H54 (cell line): ENCODE measurements around the gene UNC5C.

Source experiments
- DNase-seq: peaks from one replicate; pipeline ENCODE4 v3.0.0; 2011; ENCODE audit warnings: low spot score, mixed read lengths; ENCODE audit not compliant: insufficient read length
- FAIRE-seq: peaks from 3 replicates; lab custom pipeline; 2011; peaks lifted over from hg19 to GRCh38; lab: Jason Lieb, UNC
- POLR2A ChIP-seq: IDR thresholded peaks from 2 replicates; pipeline ENCODE4 v1.6.1; 2011; ENCODE audit warnings: low read depth, mild to moderate bottlenecking, low read length

The UNC5C gene

GRCh38 chr4:95504501-95504900, 44.3 kb downstream of the UNC5C start:
- FAIRE-seq, result no peak
- no peak for DNase-seq
- no peak for TF ChIP-seq POLR2A

- TF ChIP-seq POLR2A, result no peak
- FAIRE-seq, result no peak
These were observed 48.4 kb downstream of the UNC5C start for GRCh38 chr4:95500361-95500760.

GRCh38 chr4:95499291-95499696, 49.5 kb downstream of the UNC5C start:
- no peak for TF ChIP-seq POLR2A
- FAIRE-seq, result no peak
- DNase-seq, result no peak

More at GRCh38 chr4:95500361-95500760, 48.4 kb downstream of the UNC5C start:
- DNase-seq, result no peak

GRCh38 chr4:95494186-95494585, 54.6 kb downstream of the UNC5C start:
- no peak for TF ChIP-seq POLR2A
- FAIRE-seq, result no peak

GRCh38 chr4:95478679-95479078, 70.1 kb downstream of the UNC5C start:
- FAIRE-seq (no peak), DNase-seq (no peak)
- no peak for TF ChIP-seq POLR2A

More at GRCh38 chr4:95494186-95494585, 54.6 kb downstream of the UNC5C start:
- DNase-seq, result no peak

- DNase-seq (no peak), FAIRE-seq (no peak)
- TF ChIP-seq POLR2A, result no peak
These were observed 72.7 kb downstream of the UNC5C start for GRCh38 chr4:95476121-95476520.

GRCh38 chr4:95472534-95472933, 76.2 kb downstream of the UNC5C start:
- FAIRE-seq (no peak), DNase-seq (no peak)

GRCh38 chr4:95470622-95471021, 78.2 kb downstream of the UNC5C start:
- TF ChIP-seq POLR2A, result no peak
- no peak for DNase-seq
- no peak for FAIRE-seq

More at GRCh38 chr4:95472534-95472933, 76.2 kb downstream of the UNC5C start:
- no peak for TF ChIP-seq POLR2A

GRCh38 chr4:95469617-95470016, 79.2 kb downstream of the UNC5C start:
- DNase-seq (no peak), FAIRE-seq (no peak)
- no peak for TF ChIP-seq POLR2A

GRCh38 chr4:95466791-95467190, 82.0 kb downstream of the UNC5C start:
- no peak for TF ChIP-seq POLR2A
- DNase-seq (no peak), FAIRE-seq (no peak)

GRCh38 chr4:95465010-95465409, 83.8 kb downstream of the UNC5C start:
- no peak for TF ChIP-seq POLR2A
- FAIRE-seq, result no peak
- no peak for DNase-seq

- DNase-seq, result no peak
- TF ChIP-seq POLR2A, result no peak
- no peak for FAIRE-seq
These were observed 85.9 kb downstream of the UNC5C start for GRCh38 chr4:95462921-95463320.

- no peak for TF ChIP-seq POLR2A
- FAIRE-seq (no peak), DNase-seq (no peak)
These were observed 91.4 kb downstream of the UNC5C start for GRCh38 chr4:95457353-95457752.

GRCh38 chr4:95450294-95450693, 98.5 kb downstream of the UNC5C start:
- DNase-seq (no peak), FAIRE-seq (no peak)
- TF ChIP-seq POLR2A, result no peak

- FAIRE-seq, result no peak
- DNase-seq, result no peak
- TF ChIP-seq POLR2A, result no peak
These were observed 102.6 kb downstream of the UNC5C start for GRCh38 chr4:95446173-95446572.

GRCh38 chr4:95445251-95445650, 103.5 kb downstream of the UNC5C start:
- no peak for FAIRE-seq
- TF ChIP-seq POLR2A, result no peak
- no peak for DNase-seq

GRCh38 chr4:95444812-95445211, 104.0 kb downstream of the UNC5C start:
- DNase-seq (no peak), FAIRE-seq (no peak)
- TF ChIP-seq POLR2A, result no peak
